Measurements from ENCODE around the gene CHKB.
A peak's percentile ranks its signal among the peaks of the same experiment; 100 is the strongest.
"Not testable (repeated sequence)": the region's sequence is repeated elsewhere in the genome, so short reads cannot be mapped to it uniquely, and the experiment has no call there.

Gene CHKB

DNA sequence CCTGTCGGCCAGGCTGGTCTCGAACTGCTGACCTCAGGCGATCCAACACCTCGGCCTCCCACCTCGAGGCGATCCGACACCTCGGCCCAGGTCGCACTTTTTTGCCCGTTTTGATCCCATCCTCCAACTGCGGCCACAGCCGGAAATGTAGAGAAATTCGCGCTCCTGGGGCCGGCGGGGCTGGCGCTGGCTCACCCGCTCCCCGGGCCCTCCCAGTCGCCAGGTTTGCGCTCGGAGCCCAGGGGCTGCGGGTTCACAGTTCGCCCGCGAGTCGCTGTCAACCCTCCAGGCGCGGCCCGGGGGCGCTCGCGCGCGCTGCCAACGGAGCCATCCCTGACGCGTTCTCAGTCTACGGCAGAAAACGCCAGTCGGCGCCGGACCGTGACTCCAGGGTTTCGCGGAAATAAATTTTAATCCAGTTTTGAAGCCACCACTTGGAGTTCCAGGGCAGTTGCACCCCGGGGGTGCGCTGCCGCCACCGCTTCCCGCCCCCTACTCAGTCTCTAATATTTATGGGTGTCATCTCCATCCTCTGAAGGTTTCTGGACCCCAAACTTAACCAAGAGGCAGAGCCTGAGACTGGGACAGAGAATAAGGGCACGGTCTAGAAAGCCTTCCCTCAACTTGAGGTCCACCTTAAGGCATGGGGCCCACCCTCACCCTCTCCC is 38.4 kb downstream of the CHKB start:
- no peaks in the 10 kb centered on the region for H3K4me1 ChIP-seq (ENCODE audit: control insufficient read depth, insufficient read depth, low read length)
- no peak overlapping the region for H3K9ac ChIP-seq (ENCODE audit: low read length)
- no peak overlapping the region for H3K4me3 ChIP-seq (ENCODE audit: low read length)
- H3K27me3 ChIP-seq (ENCODE audit: control insufficient read depth, insufficient read depth, low read length), result peaks cover 17% of the 10 kb centered on the region
- H3K27ac ChIP-seq (ENCODE audit: low read depth, low read length), result no peak overlapping the region
- H3K36me3 ChIP-seq (ENCODE audit: control insufficient read depth, insufficient read depth, low read length), result no peaks in the 10 kb centered on the region

DNA sequence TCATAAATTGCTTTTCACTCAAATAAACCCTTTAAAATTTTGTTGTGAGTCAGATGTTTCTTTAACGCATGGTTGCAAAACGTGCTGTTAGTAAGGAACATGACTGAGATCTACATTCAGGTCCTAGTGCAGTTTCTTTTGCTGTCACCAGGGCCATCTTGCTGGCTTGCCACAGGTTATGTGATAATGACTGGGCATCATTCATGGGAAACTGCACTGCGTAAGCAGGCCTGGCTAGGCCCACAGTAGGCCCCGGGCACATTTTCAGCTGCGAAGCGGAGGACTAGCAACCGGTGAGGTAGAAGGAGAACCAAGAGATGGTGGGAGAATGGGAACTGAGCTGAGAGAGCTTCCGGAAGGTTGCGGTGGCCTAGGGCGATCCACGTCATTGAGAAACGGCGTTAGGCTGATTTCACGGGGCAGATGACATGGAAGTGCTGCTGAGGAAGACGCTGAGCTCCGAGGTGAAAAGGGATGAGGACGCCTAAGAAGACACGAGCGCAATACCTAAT is 40.2 kb downstream of the CHKB start:
- Histone ChIP-seq H3K4me3 (ENCODE audit: low read length) (no peak overlapping the region), H3K4me1 (ENCODE audit: control insufficient read depth, insufficient read depth, low read length) (no peaks in the 10 kb centered on the region), H3K27ac (ENCODE audit: low read depth, low read length) (no peak overlapping the region), H3K9ac (ENCODE audit: low read length) (no peak overlapping the region), H3K36me3 (ENCODE audit: control insufficient read depth, insufficient read depth, low read length) (no peaks in the 10 kb centered on the region), H3K27me3 (ENCODE audit: control insufficient read depth, insufficient read depth, low read length) (peaks cover 6% of the 10 kb centered on the region)

DNA sequence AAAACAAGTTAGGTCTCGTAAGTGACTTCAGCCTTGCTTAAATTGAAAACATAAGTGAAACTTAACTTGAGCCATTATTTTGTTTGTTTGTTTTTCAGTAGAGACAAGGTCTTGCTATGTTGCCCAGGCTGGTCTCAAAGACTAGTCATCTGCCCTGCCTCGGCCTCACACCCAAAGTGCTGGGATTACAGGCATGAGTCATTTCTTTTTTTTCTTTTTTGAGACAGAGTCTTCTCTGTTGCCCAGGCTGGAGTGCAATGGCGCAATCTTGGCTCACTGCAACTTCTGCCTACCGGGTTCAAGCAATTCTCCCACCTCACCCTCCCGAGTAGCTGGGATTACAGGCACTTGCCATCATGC is 41.0 kb downstream of the CHKB start:
- H3K4me1 ChIP-seq (ENCODE audit: control insufficient read depth, insufficient read depth, low read length); H3K9ac ChIP-seq (ENCODE audit: low read length); H3K27ac ChIP-seq (ENCODE audit: low read depth, low read length); H3K27me3 ChIP-seq (ENCODE audit: control insufficient read depth, insufficient read depth, low read length); H3K4me3 ChIP-seq (ENCODE audit: low read length); H3K36me3 ChIP-seq (ENCODE audit: control insufficient read depth, insufficient read depth, low read length): not testable (repeated sequence)

DNA sequence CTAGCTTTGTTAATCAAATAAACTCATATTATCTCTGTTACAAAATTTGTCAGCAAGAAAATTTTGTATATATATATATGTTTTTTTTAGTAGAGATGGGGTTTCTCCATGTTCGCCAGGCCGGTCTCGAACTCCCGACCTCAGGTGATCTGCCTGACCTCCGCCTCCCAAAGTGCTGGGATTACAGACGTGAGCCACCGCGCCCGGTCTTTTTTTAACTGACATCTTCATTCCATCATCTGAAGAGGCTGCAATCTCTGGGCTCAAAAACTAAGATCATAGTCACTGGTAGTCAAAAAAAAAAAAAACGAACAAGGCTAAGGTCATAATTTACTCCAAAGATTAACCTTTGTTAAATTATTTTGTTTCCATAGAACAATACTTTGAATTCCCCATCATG is 42.3 kb downstream of the CHKB start:
- Histone ChIP-seq H3K4me1 (ENCODE audit: control insufficient read depth, insufficient read depth, low read length) (no peaks in the 10 kb centered on the region), H3K9ac (ENCODE audit: low read length) (no peak overlapping the region)

DNA sequence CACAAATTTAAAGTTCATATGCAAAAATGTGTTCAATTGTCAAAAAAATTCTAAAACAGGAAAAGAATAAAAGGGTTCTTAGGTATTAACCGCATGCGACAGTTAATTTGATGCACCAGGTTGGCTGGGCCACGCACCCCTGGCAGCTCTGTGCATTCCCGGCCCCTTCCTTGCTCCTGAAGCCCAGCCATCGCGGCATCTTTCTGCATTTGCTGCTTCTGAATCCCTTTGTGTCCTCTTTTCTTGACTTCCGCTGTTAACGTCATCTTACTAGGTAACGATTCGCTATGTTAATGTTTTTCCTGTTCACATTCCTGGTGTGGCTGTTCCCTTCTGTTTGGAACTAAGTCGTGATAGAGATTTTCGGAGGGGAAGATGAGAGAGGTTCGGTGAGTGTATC is 44.9 kb downstream of the CHKB start:
- Histone ChIP-seq H3K4me3 (ENCODE audit: low read length) (no peak overlapping the region), H3K27ac (ENCODE audit: low read depth, low read length) (peak overlapping the region; percentile 32), H3K9ac (ENCODE audit: low read length) (no peak overlapping the region), H3K27me3 (ENCODE audit: control insufficient read depth, insufficient read depth, low read length) (no peaks in the 10 kb centered on the region), H3K36me3 (ENCODE audit: control insufficient read depth, insufficient read depth, low read length) (no peaks in the 10 kb centered on the region), H3K4me1 (ENCODE audit: control insufficient read depth, insufficient read depth, low read length) (no peaks in the 10 kb centered on the region)

More for the DNA sequence above, 42.3 kb downstream of the CHKB start:
- Histone ChIP-seq H3K27ac (ENCODE audit: low read depth, low read length) (no peak overlapping the region), H3K4me3 (ENCODE audit: low read length) (no peak overlapping the region), H3K27me3 (ENCODE audit: control insufficient read depth, insufficient read depth, low read length) (no peaks in the 10 kb centered on the region), H3K36me3 (ENCODE audit: control insufficient read depth, insufficient read depth, low read length) (no peaks in the 10 kb centered on the region)

DNA sequence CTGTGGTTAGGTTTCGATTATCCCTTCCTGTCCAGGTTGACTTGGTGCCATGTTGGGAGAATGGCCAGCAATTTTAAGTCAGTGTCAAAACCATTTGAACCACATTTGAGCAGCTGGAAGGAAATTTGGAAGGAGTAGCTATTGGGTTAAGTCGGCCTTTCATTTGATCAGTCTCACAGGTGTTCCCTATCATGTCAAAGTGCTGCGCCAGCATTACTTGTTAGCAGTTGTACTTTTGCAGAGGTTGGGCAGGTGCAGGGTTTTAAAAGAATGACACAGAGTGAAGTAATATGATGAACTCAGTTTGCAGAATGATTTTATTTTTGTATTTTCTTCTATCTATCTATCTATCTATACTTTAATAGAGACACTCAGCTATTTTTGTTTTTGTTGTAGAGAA is 46.4 kb downstream of the CHKB start:
- H3K27ac ChIP-seq (ENCODE audit: low read depth, low read length), result no peak overlapping the region
- H3K4me3 ChIP-seq (ENCODE audit: low read length), result no peak overlapping the region
- H3K9ac ChIP-seq (ENCODE audit: low read length), result no peak overlapping the region
- H3K27me3 ChIP-seq (ENCODE audit: control insufficient read depth, insufficient read depth, low read length), result peaks cover 2% of the 10 kb centered on the region
- no peaks in the 10 kb centered on the region for H3K36me3 ChIP-seq (ENCODE audit: control insufficient read depth, insufficient read depth, low read length)
- H3K4me1 ChIP-seq (ENCODE audit: control insufficient read depth, insufficient read depth, low read length), result no peaks in the 10 kb centered on the region

DNA sequence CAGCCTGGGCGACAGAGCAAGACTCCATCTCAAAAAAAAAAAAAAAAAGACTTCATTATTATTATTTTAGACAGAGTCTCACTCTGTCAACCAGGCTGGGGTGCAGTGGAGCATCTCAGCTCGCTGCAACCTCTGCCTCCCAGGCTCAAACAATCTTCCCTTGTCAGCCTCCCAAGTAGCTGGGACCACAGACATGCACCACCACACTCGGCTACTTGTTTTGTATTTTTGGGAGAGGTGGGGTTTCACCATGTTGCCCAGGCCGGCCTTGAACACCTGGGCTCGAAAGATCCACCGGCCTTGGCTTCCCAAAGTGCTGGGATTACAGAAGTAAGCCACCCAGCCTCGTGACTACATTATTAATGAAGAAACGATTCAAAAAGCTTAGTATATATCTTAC is 47.5 kb downstream of the CHKB start:
- no peaks in the 10 kb centered on the region for H3K36me3 ChIP-seq (ENCODE audit: control insufficient read depth, insufficient read depth, low read length)
- no peak overlapping the region for H3K27ac ChIP-seq (ENCODE audit: low read depth, low read length)
- peaks cover 2% of the 10 kb centered on the region for H3K4me1 ChIP-seq (ENCODE audit: control insufficient read depth, insufficient read depth, low read length)
- H3K27me3 ChIP-seq (ENCODE audit: control insufficient read depth, insufficient read depth, low read length), result peaks cover 9% of the 10 kb centered on the region
- no peak overlapping the region for H3K4me3 ChIP-seq (ENCODE audit: low read length)
- no peak overlapping the region for H3K9ac ChIP-seq (ENCODE audit: low read length)

DNA sequence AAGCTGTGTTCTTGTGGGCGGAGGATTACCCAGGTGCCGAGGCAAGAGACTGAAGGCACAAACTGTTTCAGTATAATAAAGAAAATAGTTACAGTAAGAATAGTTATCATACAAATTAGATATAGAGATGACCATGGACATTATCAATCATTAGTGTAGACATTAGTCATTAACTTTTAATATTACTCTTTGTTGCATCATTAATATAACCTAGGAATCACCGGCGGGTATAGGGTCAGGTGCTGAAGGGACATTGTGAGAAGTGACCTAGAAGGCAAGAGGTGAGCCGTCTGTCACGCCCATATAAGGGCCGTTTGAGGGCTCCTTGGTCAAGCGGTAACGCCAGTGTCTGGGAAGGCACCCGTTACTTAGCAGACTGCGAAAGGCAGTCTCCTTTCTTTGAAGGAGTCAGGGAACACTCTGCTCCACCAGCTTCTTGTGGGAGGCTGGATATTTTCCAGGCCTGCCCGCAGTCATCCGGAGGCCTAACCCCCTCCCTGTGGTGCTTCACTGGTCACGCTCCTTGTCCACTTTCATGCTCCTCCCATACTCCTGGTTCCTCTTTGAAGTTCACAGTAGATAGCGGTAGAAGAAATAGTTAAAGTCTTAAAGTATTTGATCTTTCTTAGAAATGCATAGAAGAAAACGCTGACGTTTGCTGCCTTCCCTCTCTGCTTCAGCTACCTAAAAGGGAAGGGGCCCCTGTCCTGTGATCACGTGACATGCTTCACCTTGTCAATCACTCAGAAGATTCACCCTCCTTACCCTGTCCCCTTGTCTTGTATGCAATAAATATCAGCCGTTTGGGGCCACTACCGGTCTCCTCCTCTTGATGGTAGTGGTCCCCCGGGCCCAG is 48.6 kb downstream of the CHKB start:
- H3K4me1 ChIP-seq (ENCODE audit: control insufficient read depth, insufficient read depth, low read length); H3K9ac ChIP-seq (ENCODE audit: low read length); H3K36me3 ChIP-seq (ENCODE audit: control insufficient read depth, insufficient read depth, low read length); H3K4me3 ChIP-seq (ENCODE audit: low read length); H3K27ac ChIP-seq (ENCODE audit: low read depth, low read length); H3K27me3 ChIP-seq (ENCODE audit: control insufficient read depth, insufficient read depth, low read length): not testable (repeated sequence)

DNA sequence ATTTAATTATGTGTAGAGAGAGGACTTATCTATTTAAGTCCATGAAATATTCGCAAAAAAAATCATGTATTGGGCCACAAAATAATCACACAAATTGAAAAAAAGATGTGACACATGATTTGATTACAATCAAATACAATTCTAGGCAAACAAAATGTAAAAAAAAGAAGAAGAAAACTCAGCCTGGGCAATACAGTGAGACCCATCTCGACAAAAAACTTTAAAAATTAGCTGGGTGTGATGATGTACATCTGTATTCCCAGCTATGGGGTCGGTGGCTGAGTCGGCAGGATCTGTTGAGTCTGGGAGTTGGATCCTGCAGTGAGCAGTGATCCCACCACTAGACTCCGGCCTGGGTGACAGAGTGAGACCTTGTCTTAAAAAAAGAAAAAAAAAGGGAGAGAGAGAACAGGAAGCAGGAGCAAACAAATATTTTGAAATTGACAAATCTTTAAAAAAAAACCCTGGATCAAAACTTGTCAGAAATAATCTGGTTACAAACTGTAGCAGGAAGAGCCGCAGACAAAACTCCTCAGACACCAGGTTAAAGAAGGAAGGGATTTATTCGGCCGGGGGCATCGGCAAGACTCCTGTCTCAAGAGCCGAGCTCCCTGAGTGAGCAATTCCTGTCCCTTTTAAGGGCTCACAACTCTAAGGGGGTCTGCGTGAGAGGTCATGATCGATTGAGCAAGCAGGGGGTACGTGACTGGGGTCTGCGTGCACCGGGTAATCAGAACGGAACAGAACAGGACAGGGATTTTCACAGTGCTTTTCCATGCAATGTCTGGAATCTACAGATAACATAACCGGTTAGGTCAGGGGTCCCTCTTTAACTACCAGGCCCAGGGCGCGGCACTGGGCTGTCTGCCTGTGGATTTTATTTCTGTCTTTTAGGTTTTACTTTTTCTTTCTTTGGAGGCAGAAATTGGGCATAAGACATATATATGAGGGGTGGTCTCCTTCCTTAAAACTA is 49.5 kb downstream of the CHKB start:
- H3K27ac ChIP-seq (ENCODE audit: low read depth, low read length), result no peak overlapping the region
- no peak overlapping the region for H3K9ac ChIP-seq (ENCODE audit: low read length)
- peaks cover 9% of the 10 kb centered on the region for H3K27me3 ChIP-seq (ENCODE audit: control insufficient read depth, insufficient read depth, low read length)
- no peaks in the 10 kb centered on the region for H3K36me3 ChIP-seq (ENCODE audit: control insufficient read depth, insufficient read depth, low read length)
- H3K4me3 ChIP-seq (ENCODE audit: low read length), result no peak overlapping the region
- peaks cover 2% of the 10 kb centered on the region for H3K4me1 ChIP-seq (ENCODE audit: control insufficient read depth, insufficient read depth, low read length)

DNA sequence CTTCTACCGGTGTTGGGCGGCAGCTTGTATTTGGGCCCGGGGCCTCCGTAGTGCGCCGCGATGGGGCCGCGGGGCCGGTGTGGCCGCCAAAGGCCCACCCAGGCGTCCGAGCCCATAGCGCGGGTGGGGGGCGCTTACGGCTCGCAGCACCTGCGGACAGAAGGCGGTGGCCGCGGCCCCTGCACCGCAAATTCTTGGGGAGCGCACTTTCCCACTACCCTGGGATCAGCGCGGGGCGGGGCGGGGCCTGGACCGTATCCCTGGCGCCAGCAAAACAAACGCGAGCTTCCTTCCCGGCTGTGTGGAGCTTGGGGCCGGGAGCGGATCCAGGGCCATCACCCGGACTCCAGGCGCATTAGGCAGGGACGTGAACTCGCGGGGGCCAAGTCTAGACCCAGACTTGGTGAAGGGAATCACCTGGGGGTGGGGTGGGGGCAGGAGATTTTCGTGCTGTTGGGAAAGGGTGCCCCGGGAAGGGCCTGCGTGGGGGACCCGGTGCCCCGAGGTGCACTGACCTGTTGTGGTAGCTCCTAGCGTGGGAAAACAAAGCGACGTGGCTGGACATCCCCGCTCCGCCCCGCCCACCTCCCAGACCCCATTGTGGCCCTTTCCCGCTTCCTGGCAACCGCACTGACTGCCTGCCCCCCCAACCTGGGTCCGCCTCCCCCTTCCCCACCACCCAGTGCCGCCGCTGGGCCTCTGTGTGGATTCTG is 50.5 kb downstream of the CHKB start:
- H3K27me3 ChIP-seq (ENCODE audit: control insufficient read depth, insufficient read depth, low read length), result peaks cover 9% of the 10 kb centered on the region
- H3K27ac ChIP-seq (ENCODE audit: low read depth, low read length), result peak overlapping the region; percentile 85
- H3K36me3 ChIP-seq (ENCODE audit: control insufficient read depth, insufficient read depth, low read length), result no peaks in the 10 kb centered on the region
- H3K9ac ChIP-seq (ENCODE audit: low read length), result no peak overlapping the region
- H3K4me1 ChIP-seq (ENCODE audit: control insufficient read depth, insufficient read depth, low read length), result peaks cover 2% of the 10 kb centered on the region
- peak overlapping the region; percentile 80 for H3K4me3 ChIP-seq (ENCODE audit: low read length)

DNA sequence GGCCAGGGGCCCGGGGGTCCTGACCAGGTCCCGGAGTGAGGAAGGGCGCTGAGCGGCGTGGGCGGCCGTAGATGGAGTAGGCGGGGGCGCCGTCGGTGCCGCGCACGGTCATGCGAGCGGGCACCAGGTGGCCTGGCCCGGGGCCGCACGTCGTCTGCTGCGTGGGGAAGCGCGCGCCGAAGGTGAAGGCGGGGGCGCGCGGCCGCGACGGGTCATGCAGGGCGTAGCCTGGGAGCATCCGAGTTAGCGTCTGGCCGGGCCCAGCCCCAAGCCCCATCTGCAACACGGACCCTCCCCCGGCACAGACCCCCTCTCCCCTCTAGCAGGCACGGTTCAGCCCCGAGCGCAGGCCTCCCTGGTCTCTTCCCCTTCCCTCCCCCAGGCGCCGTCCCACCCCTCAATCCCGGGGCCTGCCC is 51.1 kb downstream of the CHKB start:
- peak overlapping the region; percentile 80 for H3K4me3 ChIP-seq (ENCODE audit: low read length)
- peak overlapping the region; percentile 85 for H3K27ac ChIP-seq (ENCODE audit: low read depth, low read length)
- peak overlapping the region; percentile 97 for H3K9ac ChIP-seq (ENCODE audit: low read length)
- H3K27me3 ChIP-seq (ENCODE audit: control insufficient read depth, insufficient read depth, low read length), result peaks cover 9% of the 10 kb centered on the region
- H3K36me3 ChIP-seq (ENCODE audit: control insufficient read depth, insufficient read depth, low read length), result no peaks in the 10 kb centered on the region
- H3K4me1 ChIP-seq (ENCODE audit: control insufficient read depth, insufficient read depth, low read length), result peaks cover 5% of the 10 kb centered on the region
